Stimulated activated CD8-positive, alpha-beta memory T cell treated with anti-CD3 and anti-CD28 coated beads, Interleukin-7, amount 100 ng/mL, for 4 hours (primary cell): ENCODE results near the gene KLHDC10.
"Not testable (repeated sequence)": the region's sequence is repeated elsewhere in the genome, so short reads cannot be mapped to it uniquely, and the experiment has no call there.

Source experiments
- DNase-seq, 2 donors: peaks; one replicate each; pipeline ENCODE4 v3.0.0-alpha.2; 2020; ENCODE audit warnings: low read depth in 2 of 2

The KLHDC10 gene

DNA sequence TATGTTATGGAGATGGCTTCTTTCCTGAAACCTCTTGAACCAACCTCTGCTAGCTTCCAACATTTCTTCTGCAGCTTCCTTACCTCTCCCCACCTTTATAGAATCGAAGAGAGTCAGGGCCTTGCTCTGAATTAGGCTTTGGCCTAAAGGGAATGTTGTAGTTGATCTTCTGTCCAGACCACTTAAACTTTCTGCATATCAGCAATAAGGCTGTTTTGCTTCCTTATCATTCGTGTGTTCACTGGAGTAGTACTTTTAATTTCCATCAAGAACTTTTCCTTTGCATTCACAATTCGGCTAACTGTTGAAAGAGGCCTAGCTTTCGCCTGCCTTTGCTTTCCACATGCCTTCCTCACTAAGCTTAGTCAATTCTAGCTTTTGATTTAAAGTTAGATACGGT lies 48.0 kb downstream of the KLHDC10 start:
- DNase-seq = no peak

GRCh38 chr7:130118801-130119200 lies 48.5 kb downstream of the KLHDC10 start:
- DNase-seq = no peak

DNA sequence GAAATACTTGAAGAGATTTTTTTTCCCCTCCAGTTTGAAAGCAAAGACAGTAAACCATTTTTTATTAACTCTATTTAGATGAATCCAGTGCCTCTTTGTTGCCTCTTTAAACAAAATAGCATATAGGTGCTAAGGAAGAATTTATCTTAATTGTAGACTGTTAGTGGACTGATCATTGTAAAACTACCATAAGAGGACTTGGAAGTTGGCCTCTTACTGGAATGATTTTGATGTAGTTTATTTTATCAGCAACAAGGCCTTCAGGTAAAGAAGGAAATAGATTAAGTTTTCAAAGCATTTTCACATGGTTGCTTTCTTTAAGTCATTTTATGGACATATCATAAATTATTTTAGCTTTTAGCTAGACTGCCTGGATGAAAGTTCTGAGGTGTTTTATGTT lies 53.2 kb downstream of the KLHDC10 start:
- no peak for DNase-seq

- DNase-seq = no peak
These were observed 54.4 kb downstream of the KLHDC10 start for GRCh38 chr7:130124711-130125110.

DNA sequence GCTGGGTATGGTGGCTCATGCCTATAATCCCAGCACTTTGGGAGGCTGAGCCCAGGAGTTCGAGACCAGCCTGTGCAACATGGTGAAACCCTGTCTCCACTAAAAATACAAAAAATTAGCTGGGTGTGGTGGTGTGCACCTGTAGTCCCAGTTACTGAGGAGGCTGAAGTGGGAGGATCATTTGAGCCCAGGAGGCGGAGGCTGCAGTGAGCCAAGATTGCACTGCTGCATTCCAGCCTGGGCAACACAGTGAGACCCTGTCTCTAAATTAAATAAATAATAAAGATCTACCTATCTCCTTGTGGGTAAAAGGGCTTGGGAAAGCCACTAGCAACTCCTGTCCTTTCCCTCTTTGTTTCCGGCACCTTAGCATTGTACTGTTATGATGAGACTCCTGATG lies 56.5 kb downstream of the KLHDC10 start:
- not testable (repeated sequence) for DNase-seq

DNA sequence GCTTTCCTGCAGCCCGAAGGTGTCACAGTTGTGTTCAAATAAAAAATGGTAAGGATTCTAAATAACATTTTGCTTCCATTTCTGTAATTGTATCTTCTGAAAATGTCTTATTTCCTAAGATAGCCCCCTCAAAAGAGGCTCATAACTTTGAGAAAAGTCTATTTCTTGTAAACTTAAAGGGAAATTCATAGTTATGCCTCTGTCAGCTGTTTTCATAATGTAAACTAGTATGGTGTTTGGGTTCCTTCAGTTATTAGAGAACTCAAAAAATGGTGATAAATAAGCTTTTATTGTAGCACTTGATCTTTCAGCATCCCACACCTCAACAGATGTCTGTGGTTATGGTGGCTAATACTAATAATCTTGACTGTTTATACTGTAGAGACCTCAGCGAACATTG lies 57.1 kb downstream of the KLHDC10 start:
- DNase-seq = no peak

- DNase-seq = no peak
These were observed 57.5 kb downstream of the KLHDC10 start for GRCh38 chr7:130127821-130128317.

DNA sequence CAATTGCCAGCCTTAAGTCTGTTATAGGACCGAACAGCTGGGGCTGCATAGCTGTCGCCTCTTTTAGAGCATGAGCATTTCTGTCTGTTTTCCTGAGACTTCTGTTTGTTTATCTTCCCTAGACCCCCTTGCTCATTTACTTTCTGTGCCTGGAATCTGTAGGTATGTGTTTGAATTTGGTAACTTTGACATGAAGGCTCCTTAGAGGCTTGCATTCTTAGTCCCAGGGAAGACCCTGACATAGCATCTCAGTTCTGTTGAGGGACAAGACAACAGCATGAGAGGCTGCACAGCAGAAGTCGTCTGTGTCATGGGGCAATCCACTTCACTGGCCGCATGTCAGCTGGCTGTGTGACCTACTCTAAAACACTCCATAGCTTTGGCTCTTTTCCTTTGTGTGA lies 58.7 kb downstream of the KLHDC10 start:
- no peak for DNase-seq

DNA sequence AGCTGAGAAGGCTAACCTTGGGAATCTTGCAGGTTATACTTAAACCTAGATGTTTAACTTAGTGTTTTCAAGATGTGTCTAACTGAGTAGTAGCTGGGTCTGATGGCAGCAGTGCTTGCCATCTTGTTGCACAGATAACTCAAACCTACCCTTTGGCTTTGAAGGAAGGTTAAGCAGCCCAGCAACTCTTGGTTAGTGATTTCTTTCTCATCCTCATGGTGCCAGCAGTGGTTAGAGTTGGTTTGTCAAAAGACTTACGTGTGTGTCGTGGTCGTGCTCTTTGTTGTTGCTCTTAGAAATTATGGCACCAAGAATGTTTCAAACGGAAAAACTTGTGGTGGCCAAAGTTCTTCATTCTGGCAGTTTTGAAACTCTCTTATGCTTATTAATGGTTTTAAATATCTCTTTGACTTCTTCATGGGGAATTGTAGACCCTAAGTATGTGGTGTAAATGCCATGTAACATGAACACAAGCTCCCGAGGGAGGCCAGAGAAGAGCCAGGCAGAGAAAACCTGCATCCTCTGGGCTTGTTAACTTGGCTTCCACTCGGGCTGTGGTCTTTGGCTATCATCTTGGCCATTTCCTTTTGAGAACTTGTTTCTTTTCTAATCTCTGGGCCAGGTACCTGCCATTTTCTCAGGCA lies 61.0 kb downstream of the KLHDC10 start:
- DNase-seq = no peak

DNA sequence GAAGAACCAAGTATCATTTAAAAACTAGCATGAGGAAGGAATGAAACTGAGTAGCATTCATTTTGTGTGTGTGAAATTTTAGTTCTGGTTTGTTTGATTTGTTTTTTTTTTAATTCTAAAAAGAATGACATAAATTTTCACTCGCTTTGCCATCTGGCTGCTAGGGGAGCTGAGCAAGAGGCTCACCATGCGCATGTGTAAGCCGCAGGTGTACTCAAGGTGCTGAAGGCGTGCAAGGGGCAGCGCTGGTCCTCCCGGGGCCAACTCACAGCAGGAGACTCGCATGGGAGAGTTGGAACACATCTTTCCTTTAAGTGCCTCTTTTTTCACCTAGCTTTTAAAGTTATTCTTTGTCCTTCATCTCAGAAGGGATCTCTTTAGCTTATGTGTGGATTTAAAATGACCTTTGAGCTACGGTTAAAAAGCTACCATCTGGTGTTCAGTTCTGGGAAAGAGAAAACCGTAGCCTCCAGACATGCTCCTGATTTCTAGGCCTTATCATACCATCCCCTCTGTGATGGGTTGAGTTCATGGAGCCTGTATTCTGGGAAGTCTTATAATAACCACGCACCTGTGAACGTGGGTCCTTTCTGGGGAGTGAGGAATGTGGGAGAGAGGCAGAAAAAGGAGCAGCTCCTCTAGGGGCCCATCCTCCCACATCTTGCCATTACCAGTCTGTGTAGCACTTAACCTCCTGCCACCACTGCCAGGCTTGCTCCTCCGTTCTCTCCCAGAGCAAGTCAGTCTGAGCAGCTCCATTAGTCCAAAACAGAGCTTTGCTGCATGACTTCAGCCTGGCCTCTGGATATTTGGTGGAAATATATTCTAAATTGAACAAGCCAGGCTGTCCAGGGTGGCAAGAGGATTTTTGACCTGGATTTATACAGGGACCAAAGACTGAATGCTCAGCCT lies 61.9 kb downstream of the KLHDC10 start:
- DNase-seq = no peak

- DNase-seq = no peak
These were observed 62.9 kb downstream of the KLHDC10 start for GRCh38 chr7:130133029-130133782.

GRCh38 chr7:130134106-130134636 lies 63.8 kb downstream of the KLHDC10 start:
- no peak for DNase-seq

- no peak for DNase-seq
These were observed 64.4 kb downstream of the KLHDC10 start for GRCh38 chr7:130134726-130135125.

DNA sequence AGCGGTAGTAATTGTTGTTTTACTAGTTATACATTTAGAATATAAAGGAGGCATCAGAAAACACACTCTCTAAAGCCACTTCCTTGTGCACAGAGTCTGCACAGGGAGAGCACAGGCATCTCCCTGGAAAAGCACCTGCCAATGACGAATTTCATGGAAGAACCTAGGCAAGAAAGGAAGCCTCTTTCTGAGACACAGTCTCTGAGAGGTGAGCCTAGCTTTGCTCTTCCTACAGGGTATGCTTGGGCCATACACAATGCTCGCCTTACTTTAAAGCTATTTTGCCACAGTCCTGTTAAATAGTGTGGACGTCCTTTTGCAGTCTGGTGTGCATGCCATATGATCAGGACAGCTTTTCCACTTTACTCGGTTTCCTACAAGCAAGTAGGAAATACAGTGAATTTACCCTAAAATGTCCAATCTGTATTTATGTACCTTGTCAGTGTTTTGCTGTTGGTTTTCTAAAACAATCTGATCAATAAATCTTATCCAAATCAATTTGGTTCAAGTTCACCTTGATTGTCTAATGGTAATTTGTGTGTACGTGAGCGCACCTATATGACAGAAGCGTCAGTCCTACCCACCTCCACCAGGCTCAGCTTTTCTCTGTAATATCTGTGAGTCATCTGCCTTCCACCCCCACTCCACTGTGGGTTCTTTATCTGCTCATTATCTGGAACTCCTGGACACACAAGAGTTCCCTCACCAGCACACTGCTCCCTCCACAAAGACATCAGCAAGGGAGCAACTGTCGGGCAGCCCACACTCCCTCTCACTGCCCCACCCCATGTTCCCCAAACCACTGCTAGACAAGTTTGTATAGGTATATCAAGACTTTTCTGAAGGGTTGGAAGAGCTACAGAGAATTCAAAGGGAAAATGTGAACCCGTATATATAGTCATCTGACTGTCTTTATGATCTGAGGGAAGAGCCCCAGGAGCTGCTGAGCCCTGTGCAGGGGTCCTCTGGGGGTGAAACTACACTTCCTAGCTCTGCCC lies 65.2 kb downstream of the KLHDC10 start:
- DNase-seq = no peak

DNA sequence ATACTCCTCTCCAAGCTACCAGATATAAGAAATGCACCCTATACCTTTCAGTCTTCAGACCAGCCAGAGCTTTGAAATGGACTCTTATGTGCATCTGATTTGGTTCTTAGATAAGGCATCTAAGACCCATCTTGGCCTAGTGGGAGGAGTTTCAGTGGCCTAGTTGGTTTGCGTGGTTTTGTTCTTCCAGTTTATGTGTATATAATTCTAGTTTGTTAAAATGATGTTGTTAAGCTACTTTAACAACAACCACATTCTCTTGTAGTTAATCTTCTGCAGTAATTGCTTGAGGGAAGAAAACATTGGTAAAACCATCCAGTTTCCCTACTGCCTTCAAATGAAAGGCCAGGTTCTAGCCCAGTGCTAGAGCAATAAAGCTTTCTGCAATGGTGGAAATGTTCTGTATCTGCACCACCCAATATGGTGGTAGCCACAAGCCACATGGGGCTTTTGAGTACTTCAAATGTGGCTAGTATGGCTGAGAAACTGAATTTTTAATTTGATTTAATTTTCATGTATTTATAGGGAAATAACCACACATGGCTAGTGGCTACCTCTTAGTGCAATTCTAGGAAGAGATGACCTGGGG lies 66.3 kb downstream of the KLHDC10 start:
- no peak for DNase-seq

GRCh38 chr7:130137207-130137606 lies 66.9 kb downstream of the KLHDC10 start:
- no peak for DNase-seq

GRCh38 chr7:130139193-130139960 lies 69.0 kb downstream of the KLHDC10 start:
- DNase-seq = no peak

- DNase-seq = no peak
These were observed 70.3 kb downstream of the KLHDC10 start for GRCh38 chr7:130140551-130141160.
